H1 (cell line): ENCODE data around the gene GLS.

Source experiments
- EZH2 ChIP-seq: fragments of 200-600 bp; sonication (generic); IDR thresholded peaks from 2 replicates; pipeline ENCODE4 v1.7.1; 2012; ENCODE audit warnings: low read depth, mild to moderate bottlenecking, moderate library complexity, low read length, inconsistent platforms; ENCODE audit not compliant: severe bottlenecking
- JUN ChIP-seq: IDR thresholded peaks from 2 replicates; pipeline ENCODE4 v1.6.1; 2011; ENCODE audit warnings: low read depth, mild to moderate bottlenecking, improper control_type of control experiment, low read length
- POLR2A ChIP-seq, 2 experiments: IDR thresholded peaks; 1 replicate in 1 of 2; 2 replicates in 1 of 2; pipeline ENCODE4 v1.6.1; 2011; ENCODE audit warnings: low read depth in 2 of 2, low read length in 2 of 2, mild to moderate bottlenecking in 2 of 2; ENCODE audit errors: control extremely low read depth in 1 of 2
- POLR2AphosphoS5 ChIP-seq: IDR thresholded peaks from 2 replicates; pipeline ENCODE4 v1.6.1; 2011; ENCODE audit warnings: low read depth, low read length
- SP1 ChIP-seq: IDR thresholded peaks from 2 replicates; pipeline ENCODE4 v1.6.1; 2011; ENCODE audit warnings: low read depth, low read length
- TF ChIP-seq, protein P1 (sequence below): IDR thresholded peaks from 2 replicates; pipeline ENCODE4 v1.6.1; 2012; ENCODE audit warnings: inconsistent platforms
- TF ChIP-seq, protein P2 (sequence below), 3 experiments: IDR thresholded peaks; 1 replicate in 2 of 3; 2 replicates in 1 of 3; pipeline versions ENCODE4 v1.5.1 to v1.6.1; 2011; ENCODE audit warnings: low read length in 3 of 3, mild to moderate bottlenecking in 3 of 3, inconsistent platforms in 2 of 3, low read depth in 1 of 3, moderate library complexity in 1 of 3; ENCODE audit not compliant: insufficient read depth in 1 of 3; ENCODE audit errors: control extremely low read depth in 1 of 3
- TF ChIP-seq, protein P3 (sequence below): IDR thresholded peaks from 2 replicates; pipeline ENCODE4 v1.6.1; 2011; ENCODE audit warnings: low read length, improper control_type of control experiment

DNA sequence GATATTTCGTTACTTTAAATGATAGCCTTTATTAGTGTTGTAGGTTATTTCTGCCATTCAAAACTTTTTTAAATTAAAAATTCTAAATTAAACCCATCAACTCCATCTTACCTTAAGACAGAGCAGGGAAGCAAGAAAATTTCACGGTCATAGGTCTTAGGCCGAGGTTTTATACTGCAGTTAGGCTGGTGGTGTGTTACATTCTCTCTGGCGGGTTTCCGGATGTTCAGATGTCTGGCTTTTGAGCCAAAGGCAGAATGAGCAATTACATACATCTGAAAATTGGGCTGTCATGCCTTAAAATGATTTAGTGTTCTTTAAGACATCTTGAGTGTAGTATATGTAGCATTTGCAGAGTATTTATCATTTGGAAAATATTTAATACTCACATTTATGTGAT is 27.9 kb downstream of the GLS start:
- TF ChIP-seq EZH2 (no peak), POLR2A (IDR thresholded peaks at IDR 0.05; ENCODE audit: control extremely low read depth in 1 of 2, low read depth in 2 of 2, low read length in 2 of 2) (no peak), JUN (no peak), POLR2AphosphoS5 (no peak), SP1 (no peak)
- TF ChIP-seq, protein P1, sequence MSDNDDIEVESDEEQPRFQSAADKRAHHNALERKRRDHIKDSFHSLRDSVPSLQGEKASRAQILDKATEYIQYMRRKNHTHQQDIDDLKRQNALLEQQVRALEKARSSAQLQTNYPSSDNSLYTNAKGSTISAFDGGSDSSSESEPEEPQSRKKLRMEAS = no peak
- TF ChIP-seq, protein P2, sequence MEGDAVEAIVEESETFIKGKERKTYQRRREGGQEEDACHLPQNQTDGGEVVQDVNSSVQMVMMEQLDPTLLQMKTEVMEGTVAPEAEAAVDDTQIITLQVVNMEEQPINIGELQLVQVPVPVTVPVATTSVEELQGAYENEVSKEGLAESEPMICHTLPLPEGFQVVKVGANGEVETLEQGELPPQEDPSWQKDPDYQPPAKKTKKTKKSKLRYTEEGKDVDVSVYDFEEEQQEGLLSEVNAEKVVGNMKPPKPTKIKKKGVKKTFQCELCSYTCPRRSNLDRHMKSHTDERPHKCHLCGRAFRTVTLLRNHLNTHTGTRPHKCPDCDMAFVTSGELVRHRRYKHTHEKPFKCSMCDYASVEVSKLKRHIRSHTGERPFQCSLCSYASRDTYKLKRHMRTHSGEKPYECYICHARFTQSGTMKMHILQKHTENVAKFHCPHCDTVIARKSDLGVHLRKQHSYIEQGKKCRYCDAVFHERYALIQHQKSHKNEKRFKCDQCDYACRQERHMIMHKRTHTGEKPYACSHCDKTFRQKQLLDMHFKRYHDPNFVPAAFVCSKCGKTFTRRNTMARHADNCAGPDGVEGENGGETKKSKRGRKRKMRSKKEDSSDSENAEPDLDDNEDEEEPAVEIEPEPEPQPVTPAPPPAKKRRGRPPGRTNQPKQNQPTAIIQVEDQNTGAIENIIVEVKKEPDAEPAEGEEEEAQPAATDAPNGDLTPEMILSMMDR (IDR thresholded peaks at IDR 0.05; ENCODE audit: control extremely low read depth in 1 of 3, insufficient read depth in 1 of 3, low read depth in 1 of 3, low read length in 3 of 3) = no peak
- TF ChIP-seq, protein P3, sequence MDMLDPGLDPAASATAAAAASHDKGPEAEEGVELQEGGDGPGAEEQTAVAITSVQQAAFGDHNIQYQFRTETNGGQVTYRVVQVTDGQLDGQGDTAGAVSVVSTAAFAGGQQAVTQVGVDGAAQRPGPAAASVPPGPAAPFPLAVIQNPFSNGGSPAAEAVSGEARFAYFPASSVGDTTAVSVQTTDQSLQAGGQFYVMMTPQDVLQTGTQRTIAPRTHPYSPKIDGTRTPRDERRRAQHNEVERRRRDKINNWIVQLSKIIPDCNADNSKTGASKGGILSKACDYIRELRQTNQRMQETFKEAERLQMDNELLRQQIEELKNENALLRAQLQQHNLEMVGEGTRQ = no peak
